ENCODE measurements around the gene MCM6. TPM values are rescaled to one million over a fixed set of nuclear protein-coding genes. Genes with fewer than 3 reads are reported as not detected.
"Not testable (repeated sequence)": the region's sequence is repeated elsewhere in the genome, so short reads cannot be mapped to it uniquely, and the experiment has no call there.

Gene MCM6
- total and polyA plus RNA-seq, 7 donors: 6.0 to 22.2 (median 9.2) TPM

GRCh38 chr2:135899567-135899966 is 23.3 kb upstream of the MCM6 start:
- no peak for DNase-seq
- 77 to 87% methylated on average over 4 of the region's 4 CpGs for WGBS, 2 donors
- intact Hi-C loops (cut with DNase I): no loop called here
- no peak overlapping the region for H3K4me3 ChIP-seq
- H3K4me1 ChIP-seq: no peaks in the 10 kb centered on the region
- no peak for TF ChIP-seq CTCF (IDR thresholded peaks at IDR 0.05)
- no peak for TF ChIP-seq EP300 (IDR thresholded peaks at IDR 0.05)
- no peak for TF ChIP-seq POLR2AphosphoS5 (IDR thresholded peaks at IDR 0.05)
- TF ChIP-seq POLR2A (IDR thresholded peaks at IDR 0.05): no peak
- no peaks in the 10 kb centered on the region for H3K27me3 ChIP-seq
- H3K9me3 ChIP-seq: no peaks in the 10 kb centered on the region
- H3K27ac ChIP-seq: no peak overlapping the region
- H3K36me3 ChIP-seq: peaks cover 0 to 19% (median 2%) of the 10 kb centered on the region in 4 donors

GRCh38 chr2:135898234-135898786 is 22.1 kb upstream of the MCM6 start:
- H3K27ac ChIP-seq: no peak overlapping the region
- no peak for TF ChIP-seq POLR2A (IDR thresholded peaks at IDR 0.05)
- intact Hi-C loops (cut with DNase I): no loop called here

GRCh38 chr2:135894930-135895329 is 18.7 kb upstream of the MCM6 start:
- 92 to 100% methylated on average over 1 of the region's 1 CpG for WGBS, 2 donors
- no peak for TF ChIP-seq POLR2AphosphoS5 (IDR thresholded peaks at IDR 0.05)

More at GRCh38 chr2:135898234-135898786, 22.1 kb upstream of the MCM6 start:
- no peaks in the 10 kb centered on the region for H3K4me1 ChIP-seq
- DNase-seq: no peak
- H3K9me3 ChIP-seq: no peaks in the 10 kb centered on the region
- peaks cover 0 to 8% (median 2%) of the 10 kb centered on the region in 4 donors for H3K36me3 ChIP-seq
- H3K27me3 ChIP-seq: no peaks in the 10 kb centered on the region
- WGBS, 2 donors: 97 to 98% methylated on average over 3 of the region's 3 CpGs
- no peak overlapping the region for H3K4me3 ChIP-seq

GRCh38 chr2:135893374-135893794 is 17.1 kb upstream of the MCM6 start:
- 90 to 93% methylated on average over 2 of the region's 2 CpGs for WGBS, 2 donors
- Histone ChIP-seq H3K4me1 (no peaks in the 10 kb centered on the region), H3K9me3 (no peaks in the 10 kb centered on the region), H3K27me3 (no peaks in the 10 kb centered on the region), H3K27ac (no peak overlapping the region), H3K4me3 (no peak overlapping the region), H3K36me3 (no peaks in the 10 kb centered on the region)
- DNase-seq: no peak
- no peak for TF ChIP-seq CTCF (IDR thresholded peaks at IDR 0.05)
- no peak for TF ChIP-seq POLR2A (IDR thresholded peaks at IDR 0.05)
- TF ChIP-seq EP300 (IDR thresholded peaks at IDR 0.05): no peak
- no peak for TF ChIP-seq POLR2AphosphoS5 (IDR thresholded peaks at IDR 0.05)
- intact Hi-C loops (cut with DNase I): no loop called here

More at GRCh38 chr2:135894930-135895329, 18.7 kb upstream of the MCM6 start:
- H3K27me3 ChIP-seq: no peaks in the 10 kb centered on the region
- intact Hi-C loops (cut with DNase I): no loop called here
- no peaks in the 10 kb centered on the region for H3K9me3 ChIP-seq
- H3K4me1 ChIP-seq: no peaks in the 10 kb centered on the region
- H3K36me3 ChIP-seq: no peaks in the 10 kb centered on the region
- H3K4me3 ChIP-seq: no peak overlapping the region
- no peak overlapping the region for H3K27ac ChIP-seq
- no peak for DNase-seq

- 59 to 83% methylated on average over 6 of the region's 6 CpGs for WGBS, 2 donors
- Histone ChIP-seq H3K27me3 (no peaks in the 10 kb centered on the region), H3K9me3 (no peaks in the 10 kb centered on the region), H3K36me3 (no peaks in the 10 kb centered on the region), H3K27ac (no peak overlapping the region), H3K4me3 (no peak overlapping the region), H3K4me1 (no peaks in the 10 kb centered on the region)
- TF ChIP-seq CTCF (IDR thresholded peaks at IDR 0.05) (no peak), POLR2A (IDR thresholded peaks at IDR 0.05) (no peak), EP300 (IDR thresholded peaks at IDR 0.05) (no peak), POLR2AphosphoS5 (IDR thresholded peaks at IDR 0.05) (no peak)
- no peak for DNase-seq
- intact Hi-C loops (cut with DNase I): no loop called here
These were observed 14.6 kb upstream of the MCM6 start for GRCh38 chr2:135890835-135891234.

- intact Hi-C loops (cut with DNase I): no loop called here
- Histone ChIP-seq H3K36me3 (no peaks in the 10 kb centered on the region), H3K9me3 (no peaks in the 10 kb centered on the region), H3K27ac (no peak overlapping the region), H3K4me1 (no peaks in the 10 kb centered on the region), H3K27me3 (no peaks in the 10 kb centered on the region), H3K4me3 (no peak overlapping the region)
- TF ChIP-seq POLR2AphosphoS5 (IDR thresholded peaks at IDR 0.05) (no peak), POLR2A (IDR thresholded peaks at IDR 0.05) (no peak), EP300 (IDR thresholded peaks at IDR 0.05) (no peak), CTCF (IDR thresholded peaks at IDR 0.05) (no peak)
- WGBS, 2 donors: 96% methylated on average over 4 of the region's 4 CpGs
- DNase-seq: no peak
These were observed 13.9 kb upstream of the MCM6 start for GRCh38 chr2:135890149-135890548.

- H3K27me3 ChIP-seq; H3K4me3 ChIP-seq; H3K36me3 ChIP-seq; intact Hi-C loops (cut with DNase I); H3K4me1 ChIP-seq; H3K9me3 ChIP-seq; DNase-seq; H3K27ac ChIP-seq: not testable (repeated sequence)
- 88 to 94% methylated on average over 5 of the region's 5 CpGs for WGBS, 2 donors
These were observed 12.3 kb upstream of the MCM6 start for GRCh38 chr2:135888587-135888986.

All from sigmoid colon (tissue), 7 donors.